GM19099 (cell line): Measurements from ENCODE around the gene DENND6B.

ENCODE experiments used
- POLR2A ChIP-seq: IDR thresholded peaks from 3 replicates; pipeline ENCODE4 v1.6.1; 2011; ENCODE audit warnings: low read depth; ENCODE audit not compliant: insufficient read length; ENCODE audit errors: extremely low read depth

Gene DENND6B

GRCh38 chr22:50326956-50327710, at the start of gene DENND6B:
Gene DENND6B (minus strand): TSS chr22:50327012. CDS start chr22:50326988, 24 bp downstream.
- TF ChIP-seq POLR2A: peak; percentile 82

- TF ChIP-seq POLR2A: no peak
Observed at GRCh38 chr22:50376085-50376651, 49.4 kb upstream of the DENND6B start.

GRCh38 chr22:50371101-50371648, 44.4 kb upstream of the DENND6B start:
- no peak for TF ChIP-seq POLR2A

- TF ChIP-seq POLR2A: no peak
Observed at GRCh38 chr22:50367778-50368500, 41.1 kb upstream of the DENND6B start.

- no peak for TF ChIP-seq POLR2A
Observed at GRCh38 chr22:50363166-50363802, 36.5 kb upstream of the DENND6B start.

- TF ChIP-seq POLR2A: no peak
Observed at GRCh38 chr22:50361688-50362087, 34.9 kb upstream of the DENND6B start.

GRCh38 chr22:50361222-50361621, 34.4 kb upstream of the DENND6B start:
- no peak for TF ChIP-seq POLR2A

GRCh38 chr22:50360578-50360977, 33.8 kb upstream of the DENND6B start:
- TF ChIP-seq POLR2A: no peak

GRCh38 chr22:50357756-50358155, 30.9 kb upstream of the DENND6B start:
- TF ChIP-seq POLR2A: no peak

GRCh38 chr22:50357222-50357621, 30.4 kb upstream of the DENND6B start:
- TF ChIP-seq POLR2A: no peak

- TF ChIP-seq POLR2A: no peak
Observed at GRCh38 chr22:50356186-50356585, 29.4 kb upstream of the DENND6B start.

GRCh38 chr22:50348058-50348457, 21.2 kb upstream of the DENND6B start:
- TF ChIP-seq POLR2A: no peak

GRCh38 chr22:50347157-50347556, 20.3 kb upstream of the DENND6B start:
- TF ChIP-seq POLR2A: no peak

GRCh38 chr22:50346470-50346869, 19.7 kb upstream of the DENND6B start:
- no peak for TF ChIP-seq POLR2A

GRCh38 chr22:50343541-50343935, 16.7 kb upstream of the DENND6B start:
- TF ChIP-seq POLR2A: no peak

- TF ChIP-seq POLR2A: peak; percentile 74
Observed at GRCh38 chr22:50342651-50343540, 16.1 kb upstream of the DENND6B start, which contains the start of gene PPP6R2. Gene PPP6R2 (plus strand): TSS chr22:50343327. CDS start chr22:50393909, 50,582 bp downstream.
